MM.1S (cell line): ENCODE data around the gene CTCF.

ENCODE experiments used
- DNase-seq: peaks from one replicate; pipeline ENCODE4 v3.0.0-alpha.2; 2015
- H2AFZ ChIP-seq: fragments of 300-600 bp; sonication (generic); 2 replicates; pipeline ENCODE4 v1.6.0; 2016; ENCODE audit warnings: antibody characterized with exemption, low read length
- H3F3A ChIP-seq: fragments of 300-600 bp; sonication (generic); 2 replicates; pipeline ENCODE4 v1.6.1; 2016; ENCODE audit warnings: mild to moderate bottlenecking, antibody characterized with exemption, low read length, moderate library complexity, mixed read lengths; ENCODE audit not compliant: insufficient read depth
- H3K27ac ChIP-seq: fragments of 300-600 bp; sonication (generic); 2 replicates; pipeline ENCODE4 v1.5.1; 2016; ENCODE audit warnings: mild to moderate bottlenecking, low read length
- H3K27me3 ChIP-seq: fragments of 300-600 bp; sonication (generic); replicated peaks from 2 replicates; pipeline ENCODE4 v1.6.0; 2016; ENCODE audit warnings: low read length; ENCODE audit not compliant: insufficient read depth
- H3K36me3 ChIP-seq: fragments of 300-600 bp; sonication (generic); replicated peaks from 2 replicates; pipeline ENCODE4 v1.6.1; 2016; ENCODE audit warnings: mild to moderate bottlenecking, low read length, mixed read lengths; ENCODE audit not compliant: insufficient read depth
- H3K4me1 ChIP-seq: fragments of 300-600 bp; sonication (generic); 2 replicates; pipeline ENCODE4 v1.6.1; 2016; ENCODE audit warnings: low read length, mixed read lengths
- H3K4me2 ChIP-seq: fragments of 300-600 bp; sonication (generic); 2 replicates; pipeline ENCODE4 v1.6.0; 2016; ENCODE audit warnings: low read depth, low read length
- H3K4me3 ChIP-seq: fragments of 300-600 bp; sonication (generic); 2 replicates; pipeline ENCODE4 v1.5.1; 2016; ENCODE audit warnings: low read length, mixed read lengths
- H3K79me2 ChIP-seq: fragments of 300-600 bp; sonication (generic); 2 replicates; pipeline ENCODE4 v1.6.1; 2016; ENCODE audit warnings: mixed run types, low read length, mixed read lengths
- H3K9ac ChIP-seq: fragments of 300-600 bp; sonication (generic); 2 replicates; pipeline ENCODE4 v1.6.1; 2016; ENCODE audit warnings: low read length, mixed read lengths
- H3K9me2 ChIP-seq: fragments of 300-600 bp; sonication (generic); replicated peaks from 2 replicates; pipeline ENCODE4 v1.6.1; 2016; ENCODE audit warnings: mild to moderate bottlenecking, low read length, mixed read lengths; ENCODE audit not compliant: insufficient read depth
- H3K9me3 ChIP-seq: fragments of 300-600 bp; sonication (generic); replicated peaks from 2 replicates; pipeline ENCODE4 v1.6.1; 2016; ENCODE audit warnings: mild to moderate bottlenecking, low read length, mixed read lengths; ENCODE audit not compliant: insufficient read depth
- H4K20me1 ChIP-seq: fragments of 300-600 bp; sonication (generic); 2 replicates; pipeline ENCODE4 v1.6.1; 2016; ENCODE audit warnings: mild to moderate bottlenecking, low read length, moderate library complexity, mixed read lengths; ENCODE audit not compliant: insufficient read depth
- CTCF ChIP-seq: fragments of 300-600 bp; sonication (generic); IDR thresholded peaks from 2 replicates; pipeline ENCODE4 v1.5.1; 2016; ENCODE audit warnings: antibody characterized with exemption, low read length, mixed read lengths
- EZH2 ChIP-seq: fragments of 300-600 bp; sonication (generic); optimal IDR thresholded peaks from 2 replicates; pipeline ENCODE3; 2017; ENCODE audit warnings: low read depth, mild to moderate bottlenecking, antibody characterized with exemption, low read length, mixed read lengths
- EZH2phosphoT487 ChIP-seq: fragments of 300-600 bp; sonication (generic); IDR thresholded peaks from 2 replicates; pipeline ENCODE4 v1.6.1; 2018; ENCODE audit warnings: antibody characterized with exemption, low read length

Gene CTCF

GRCh38 chr16:67658849-67659674 is 96.7 kb downstream of the CTCF start:
- H3K36me3 ChIP-seq: no peaks in the 10 kb centered on the region
- H3K4me2 ChIP-seq: peak overlapping the region; percentile 93

DNA sequence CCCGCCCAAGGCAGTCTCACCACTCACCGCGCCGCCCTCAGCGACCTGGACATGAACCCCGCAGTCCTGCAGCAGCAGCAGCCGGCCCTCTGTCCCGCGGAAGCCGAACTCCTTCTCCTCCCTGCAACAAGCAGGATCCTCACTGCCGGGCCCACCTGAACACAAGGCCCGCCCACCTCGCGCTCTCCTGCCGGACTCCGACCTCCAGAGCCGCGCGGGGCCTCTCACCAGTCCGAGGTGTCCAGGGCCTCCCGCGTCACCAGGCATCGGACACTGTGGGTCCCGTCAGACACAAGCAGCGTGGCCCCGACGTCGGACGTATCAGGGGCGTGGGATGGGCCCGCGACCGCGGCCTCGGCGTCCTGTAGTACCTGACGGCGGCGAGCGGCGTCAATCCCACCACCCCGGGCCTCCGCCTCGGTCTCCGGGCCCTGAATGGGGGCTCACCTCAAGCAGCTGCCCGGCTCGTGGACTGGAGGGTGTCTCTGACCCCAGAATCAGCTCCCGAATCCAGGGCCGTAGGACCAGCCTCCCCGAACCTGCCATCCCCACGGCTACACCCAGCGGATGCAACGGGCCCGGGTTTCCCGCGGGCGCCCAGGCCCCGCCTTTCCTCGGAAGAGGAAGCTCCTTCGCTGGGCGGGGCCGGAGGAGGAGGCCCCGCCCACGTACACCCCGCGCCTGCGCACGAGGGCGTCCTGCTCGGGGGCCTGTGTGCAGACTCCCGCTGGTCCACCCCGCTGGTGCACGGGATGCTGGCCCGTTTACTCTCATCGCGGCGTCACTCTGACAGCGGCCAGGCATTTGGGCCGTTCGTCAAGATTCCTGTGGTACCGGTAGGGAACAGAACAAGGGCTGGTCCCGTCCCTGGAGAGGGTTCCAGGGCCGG is 97.6 kb downstream of the CTCF start, which contains the start of gene ACD:
ACD (minus strand) TSS at position 586 of the 889 bp plus-strand sequence; CDS start at position 546, 40 bp downstream.
- Histone ChIP-seq H3K9me2 (no peaks in the 10 kb centered on the region), H3K9ac (peak within 1 kb of the TSS; percentile 95), H3K79me2 (peaks cover 45% of the 10 kb centered on the region), H3K27me3 (no peaks in the 10 kb centered on the region), H3K27ac (peak within 1 kb of the TSS; percentile 96), H3F3A (peaks cover 17% of the 10 kb centered on the region), H3K9me3 (no peaks in the 10 kb centered on the region), H2AFZ (peak within 1 kb of the TSS; percentile 98), H3K36me3 (no peaks in the 10 kb centered on the region), H3K4me2 (peak within 1 kb of the TSS; percentile 99), H4K20me1 (no peaks in the 10 kb centered on the region), H3K4me1 (peaks cover 13% of the 10 kb centered on the region), H3K4me3 (peak within 1 kb of the TSS; percentile 93)
- TF ChIP-seq CTCF (no peak), EZH2 (no peak), EZH2phosphoT487 (no peak)
- peak; percentile 96 for DNase-seq

More at GRCh38 chr16:67658849-67659674, 96.7 kb downstream of the CTCF start:
- no peaks in the 10 kb centered on the region for H4K20me1 ChIP-seq
- no peak for DNase-seq
- peaks cover 17% of the 10 kb centered on the region for H3F3A ChIP-seq
- H3K27ac ChIP-seq: peak overlapping the region; percentile 96; the same call in 1 of the 2 replicates
- peak overlapping the region; percentile 93 for H3K4me3 ChIP-seq
- H3K79me2 ChIP-seq: peaks cover 42% of the 10 kb centered on the region
- TF ChIP-seq CTCF (no peak), EZH2phosphoT487 (no peak), EZH2 (no peak)
- H3K4me1 ChIP-seq: peaks cover 13% of the 10 kb centered on the region
- H2AFZ ChIP-seq: peak overlapping the region; percentile 72; the same call in 1 of the 2 replicates
- no peaks in the 10 kb centered on the region for H3K27me3 ChIP-seq
- H3K9ac ChIP-seq: peak overlapping the region; percentile 93
- no peaks in the 10 kb centered on the region for H3K9me3 ChIP-seq
- H3K9me2 ChIP-seq: no peaks in the 10 kb centered on the region

DNA sequence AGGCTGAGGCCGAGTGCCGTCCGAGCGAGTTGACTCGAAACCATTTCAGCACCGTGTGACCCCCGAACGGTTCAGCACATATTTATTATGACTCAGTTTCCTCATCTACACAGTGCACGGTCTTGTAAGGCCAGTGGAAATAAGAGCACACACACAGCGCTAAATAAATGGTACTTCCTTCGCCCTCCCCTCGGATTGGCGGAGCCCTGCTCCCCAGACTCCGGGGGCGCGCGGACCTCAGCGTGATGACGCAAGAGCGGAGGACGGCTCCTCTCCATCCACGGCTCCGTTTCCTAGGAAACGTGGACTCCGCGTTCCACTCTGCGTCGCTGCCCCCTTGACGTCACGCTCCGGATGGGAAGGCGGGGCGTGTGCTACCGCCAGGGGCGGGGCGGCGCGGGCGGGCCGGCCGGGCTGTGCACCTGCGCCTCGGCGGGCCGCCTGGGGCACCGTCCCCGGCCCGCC is 98.3 kb downstream of the CTCF start, which contains the start of gene PARD6A:
PARD6A (plus strand) TSS at position 397 of the 465 bp plus-strand sequence. CDS start 79 bp downstream, outside the sequence.
- no peak for TF ChIP-seq EZH2phosphoT487
- no peak for TF ChIP-seq CTCF
- no peak for TF ChIP-seq EZH2
- H3K9me3 ChIP-seq: no peaks in the 10 kb centered on the region

More for the DNA sequence above, 98.3 kb downstream of the CTCF start, which contains the start of gene PARD6A:
- H3K27me3 ChIP-seq: no peaks in the 10 kb centered on the region
- peak within 1 kb of the TSS; percentile 98 for H2AFZ ChIP-seq
- peaks cover 15% of the 10 kb centered on the region; the same call in 1 of the 2 replicates for H3F3A ChIP-seq
- no peaks in the 10 kb centered on the region for H4K20me1 ChIP-seq
- no peaks in the 10 kb centered on the region for H3K9me2 ChIP-seq
- peak within 1 kb of the TSS; percentile 99 for H3K4me2 ChIP-seq
- peak within 1 kb of the TSS; percentile 95 for H3K9ac ChIP-seq
- no peaks in the 10 kb centered on the region for H3K36me3 ChIP-seq
- peaks cover 14% of the 10 kb centered on the region for H3K4me1 ChIP-seq
- DNase-seq: peak; percentile 99
- H3K79me2 ChIP-seq: peaks cover 49% of the 10 kb centered on the region
- H3K4me3 ChIP-seq: peak within 1 kb of the TSS; percentile 93
- peak within 1 kb of the TSS; percentile 96 for H3K27ac ChIP-seq
